ENCODE data around the gene ADGRD1.

DNA sequence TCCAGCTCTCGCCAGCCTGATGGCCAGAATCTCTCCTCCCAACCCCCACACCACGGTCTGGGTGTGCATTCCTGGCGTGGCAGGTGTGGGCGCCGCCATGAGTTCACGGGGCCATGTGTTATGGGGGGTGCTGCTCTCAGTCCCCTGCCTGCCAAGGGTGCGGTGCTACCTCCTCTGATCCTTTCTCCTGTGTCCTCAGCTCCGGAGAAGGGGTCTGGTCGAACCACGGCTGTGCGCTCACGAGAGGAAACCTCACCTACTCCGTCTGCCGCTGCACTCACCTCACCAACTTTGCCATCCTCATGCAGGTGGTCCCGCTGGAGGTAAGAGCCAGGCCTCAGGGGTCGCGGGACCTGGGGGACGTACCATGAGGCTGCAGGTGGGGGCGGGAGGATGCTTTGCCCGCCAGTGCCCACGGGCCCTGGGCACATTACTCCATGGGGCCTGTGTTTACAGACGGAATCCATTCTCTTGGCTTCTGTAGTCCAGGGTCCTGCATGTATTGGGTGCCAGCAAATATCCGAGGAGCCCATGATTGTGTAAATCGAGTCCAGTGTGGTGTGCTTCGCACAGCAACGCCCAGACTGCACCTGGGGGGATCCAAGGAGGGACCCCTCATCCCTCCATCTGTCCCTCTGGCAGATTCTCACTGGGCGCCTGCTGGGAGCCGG is 130.8 kb downstream of the ADGRD1 start:
- TF ChIP-seq EZH2 (IDR thresholded peaks at IDR 0.05; ENCODE audit: borderline replicate concordance, low read depth, low read length, severe bottlenecking): no peak
- TF ChIP-seq, protein P1, sequence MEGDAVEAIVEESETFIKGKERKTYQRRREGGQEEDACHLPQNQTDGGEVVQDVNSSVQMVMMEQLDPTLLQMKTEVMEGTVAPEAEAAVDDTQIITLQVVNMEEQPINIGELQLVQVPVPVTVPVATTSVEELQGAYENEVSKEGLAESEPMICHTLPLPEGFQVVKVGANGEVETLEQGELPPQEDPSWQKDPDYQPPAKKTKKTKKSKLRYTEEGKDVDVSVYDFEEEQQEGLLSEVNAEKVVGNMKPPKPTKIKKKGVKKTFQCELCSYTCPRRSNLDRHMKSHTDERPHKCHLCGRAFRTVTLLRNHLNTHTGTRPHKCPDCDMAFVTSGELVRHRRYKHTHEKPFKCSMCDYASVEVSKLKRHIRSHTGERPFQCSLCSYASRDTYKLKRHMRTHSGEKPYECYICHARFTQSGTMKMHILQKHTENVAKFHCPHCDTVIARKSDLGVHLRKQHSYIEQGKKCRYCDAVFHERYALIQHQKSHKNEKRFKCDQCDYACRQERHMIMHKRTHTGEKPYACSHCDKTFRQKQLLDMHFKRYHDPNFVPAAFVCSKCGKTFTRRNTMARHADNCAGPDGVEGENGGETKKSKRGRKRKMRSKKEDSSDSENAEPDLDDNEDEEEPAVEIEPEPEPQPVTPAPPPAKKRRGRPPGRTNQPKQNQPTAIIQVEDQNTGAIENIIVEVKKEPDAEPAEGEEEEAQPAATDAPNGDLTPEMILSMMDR (IDR thresholded peaks at IDR 0.05; ENCODE audit: borderline replicate concordance, extremely low read depth, low read length, poor library complexity, severe bottlenecking): no peak

Data from DND-41 (cell line).